CD4-positive, alpha-beta T cell treated with Interleukin-15 for 4 hours (primary cell): ENCODE data around the gene PIP5K1B.

ENCODE experiments used
- DNase-seq: peaks from one replicate; pipeline ENCODE4 v3.0.0-alpha.2; 2020; ENCODE audit warnings: low spot score

The PIP5K1B gene

GRCh38 chr9:68912561-68912960 is 207.5 kb downstream of the PIP5K1B start:
- DNase-seq: no peak

DNA sequence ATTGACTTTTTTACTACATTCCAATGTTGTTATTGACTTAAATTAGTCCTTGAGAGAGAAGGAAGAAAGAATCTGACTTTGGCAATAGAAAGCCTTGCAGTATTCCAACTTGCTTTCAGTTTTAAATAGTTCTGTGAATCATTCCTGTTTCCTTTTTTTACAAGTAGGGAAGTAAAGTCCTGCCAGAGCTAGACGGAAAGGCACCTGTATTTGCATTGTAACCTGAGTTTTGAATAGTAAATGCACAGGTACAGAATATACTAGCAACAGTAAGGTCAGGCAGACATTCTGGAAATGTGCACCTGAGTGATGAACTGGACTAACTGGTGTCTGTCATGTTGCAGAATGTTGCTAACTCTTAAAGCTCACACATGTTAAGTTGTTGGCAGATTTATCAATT is 208.0 kb downstream of the PIP5K1B start:
- no peak for DNase-seq

DNA sequence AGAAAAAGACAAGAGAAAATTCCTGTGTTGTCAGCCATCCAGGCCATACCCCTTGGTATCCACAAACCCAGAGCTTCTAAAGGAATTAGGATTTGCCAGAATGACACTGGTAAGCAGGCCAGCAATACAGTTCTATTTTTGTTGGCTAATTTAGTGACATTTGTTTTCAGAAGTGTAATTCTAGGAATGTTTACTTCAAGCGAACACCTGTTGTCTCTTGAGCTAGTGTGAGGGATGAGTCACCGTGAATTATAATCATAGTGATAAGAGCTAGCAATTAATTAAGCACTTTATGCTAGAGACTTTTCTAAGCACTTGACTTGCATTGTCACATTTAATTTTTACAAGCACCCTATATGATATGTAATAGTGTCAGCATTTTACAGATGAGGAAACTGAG is 209.7 kb downstream of the PIP5K1B start:
- DNase-seq: no peak

DNA sequence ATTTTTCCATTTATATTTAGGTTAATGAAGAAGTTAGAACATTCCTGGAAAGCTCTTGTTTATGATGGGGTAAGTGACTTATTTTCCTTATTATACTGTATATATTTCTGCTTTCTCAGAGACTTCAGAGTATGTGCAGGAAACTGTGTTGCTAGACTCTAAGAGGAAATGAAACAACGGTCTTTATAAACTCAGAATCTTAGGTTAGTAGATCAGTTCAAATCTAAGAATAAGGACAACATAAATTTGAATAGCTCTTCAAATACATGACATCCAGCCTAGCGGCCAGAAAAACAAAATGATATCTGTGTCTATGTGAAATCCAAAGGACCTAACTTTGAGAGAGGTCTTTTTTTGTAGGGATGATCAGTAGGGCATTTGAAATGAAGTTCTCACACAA is 214.6 kb downstream of the PIP5K1B start:
- no peak for DNase-seq

DNA sequence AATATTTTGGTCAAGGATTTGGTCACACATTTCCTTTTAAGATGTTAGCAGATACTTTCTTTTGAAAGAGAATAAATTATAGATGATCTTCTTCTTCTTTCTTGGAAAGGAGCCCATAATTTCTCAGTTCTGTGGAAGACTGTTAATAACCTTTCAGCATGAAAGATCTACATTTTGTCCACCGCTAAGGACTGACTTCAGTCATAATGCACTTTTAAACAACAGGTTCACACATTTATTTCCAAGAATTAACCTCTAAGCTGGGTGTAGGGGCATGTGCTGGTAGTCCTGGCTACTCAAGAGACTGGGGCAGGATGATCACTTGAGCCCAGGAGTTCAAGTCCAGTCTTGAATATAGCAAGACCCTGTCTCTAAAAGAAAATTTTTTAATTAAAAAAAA is 215.9 kb downstream of the PIP5K1B start:
- no peak for DNase-seq

DNA sequence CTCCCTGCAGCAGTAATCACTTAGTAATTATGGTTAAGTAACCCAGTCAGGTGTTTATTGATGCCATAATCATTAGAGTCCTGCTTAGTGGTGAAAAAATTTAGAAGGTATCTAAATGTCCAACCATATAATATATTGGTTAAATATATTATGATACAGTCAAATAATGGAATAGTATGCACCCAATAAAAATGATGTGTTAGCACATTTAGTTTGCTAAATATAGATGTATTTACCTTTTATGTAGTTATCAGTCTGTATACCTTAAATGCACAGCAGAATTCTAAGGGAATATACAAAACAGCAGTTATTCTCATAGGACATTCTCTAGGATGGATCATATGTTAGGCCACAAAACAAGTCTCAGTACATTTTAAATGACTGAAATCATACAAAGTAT is 218.4 kb downstream of the PIP5K1B start:
- no peak for DNase-seq

GRCh38 chr9:68925175-68925574 is 220.1 kb downstream of the PIP5K1B start:
- no peak for DNase-seq

GRCh38 chr9:68927165-68927564 is 222.1 kb downstream of the PIP5K1B start:
- DNase-seq: no peak

GRCh38 chr9:68931821-68932220 is 226.8 kb downstream of the PIP5K1B start:
- no peak for DNase-seq

- no peak for DNase-seq
Observed at GRCh38 chr9:68932458-68932857, 227.4 kb downstream of the PIP5K1B start.

DNA sequence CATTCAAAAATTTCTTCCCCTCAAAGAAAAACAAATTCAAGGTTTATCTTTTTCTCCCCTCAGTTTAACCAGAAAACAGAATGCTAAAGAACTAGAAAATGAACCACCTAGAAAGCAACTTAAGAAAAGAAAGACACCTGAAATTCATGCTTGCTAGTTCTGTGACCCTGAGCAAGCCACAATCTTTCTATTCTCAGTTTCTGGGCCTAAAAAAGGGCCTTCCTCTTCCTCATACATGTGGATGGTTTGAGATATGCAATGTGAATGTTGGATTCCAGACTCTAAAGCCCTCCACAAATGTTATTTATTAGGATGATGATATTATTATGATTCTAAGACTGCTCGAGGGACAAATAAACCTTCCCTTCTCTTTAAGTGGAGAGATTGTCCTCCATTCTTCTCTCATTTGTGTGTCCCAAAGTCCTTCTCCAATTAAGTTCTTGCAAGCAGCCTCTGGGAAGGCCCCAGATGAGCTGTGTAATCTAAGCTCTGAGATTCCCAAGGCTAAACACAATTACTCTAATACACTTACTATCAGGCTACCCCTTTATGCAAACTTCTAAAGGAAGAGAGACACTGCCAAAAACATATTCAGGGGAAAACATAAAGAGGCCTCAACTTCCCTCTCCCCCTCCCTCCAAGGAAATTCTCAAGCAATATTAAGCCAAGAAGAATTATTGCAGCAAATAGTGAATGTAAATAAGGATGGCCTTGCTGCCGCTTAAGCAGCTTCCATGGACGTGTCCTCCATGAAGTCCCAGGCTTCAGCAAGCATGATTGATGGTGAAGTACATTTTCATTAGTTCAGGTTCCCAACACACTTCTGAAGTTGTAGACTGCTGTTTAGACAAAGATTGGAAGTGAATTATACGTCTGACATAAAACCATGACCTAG is 228.6 kb downstream of the PIP5K1B start:
- DNase-seq: no peak

- no peak for DNase-seq
Observed at GRCh38 chr9:68934329-68934644, 229.2 kb downstream of the PIP5K1B start.

DNA sequence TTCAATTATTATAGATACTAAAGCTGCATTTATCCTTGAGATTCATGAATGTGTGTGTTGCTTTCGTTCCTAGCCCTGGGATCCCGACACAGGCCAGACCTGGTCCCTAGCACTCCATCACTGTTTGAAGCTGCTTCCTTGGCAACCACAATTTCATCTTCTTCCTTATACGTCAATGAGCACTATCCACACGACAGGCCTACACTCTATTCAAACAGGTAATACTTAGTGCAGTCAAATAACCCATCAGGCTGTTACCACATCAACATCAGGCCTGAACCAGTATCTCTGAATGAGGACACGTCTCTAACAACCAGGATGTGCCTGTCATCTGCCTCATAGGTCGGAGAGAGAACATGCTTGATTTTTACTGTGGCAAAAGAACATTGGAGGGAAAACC is 235.5 kb downstream of the PIP5K1B start:
- DNase-seq: no peak

DNA sequence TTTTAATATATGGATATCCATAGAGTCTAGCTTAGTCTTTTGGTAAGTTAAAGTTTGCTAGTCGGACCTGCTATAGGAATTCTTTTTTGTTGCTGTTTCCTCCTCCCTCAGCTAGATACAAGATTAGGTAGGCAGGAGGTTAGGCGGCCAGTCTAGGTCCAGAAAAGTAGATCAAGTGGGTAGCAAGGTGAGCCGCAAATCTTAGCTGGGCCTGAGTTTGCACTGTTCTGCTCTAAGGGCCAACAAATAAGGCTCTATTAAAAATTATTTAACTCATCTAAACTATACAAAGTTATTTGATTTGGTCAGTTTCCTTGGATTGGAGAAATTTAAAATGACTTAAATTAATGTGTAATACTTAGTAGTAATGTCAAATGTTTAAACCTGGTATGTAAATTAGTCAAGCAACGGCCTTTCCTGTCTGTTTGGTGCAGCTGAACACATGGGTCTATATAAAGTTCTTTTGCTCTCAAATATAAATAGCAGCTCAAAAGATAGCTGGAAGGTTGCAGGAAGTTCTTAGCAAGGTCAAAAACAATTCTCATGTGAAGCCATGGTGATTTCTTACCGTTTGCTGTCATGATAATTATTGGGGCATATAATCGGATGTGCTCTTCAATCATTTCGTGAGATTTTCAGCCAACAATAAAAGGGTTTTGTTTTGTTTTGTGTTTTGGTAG is 236.9 kb downstream of the PIP5K1B start:
- no peak for DNase-seq

GRCh38 chr9:68942790-68943189 is 237.8 kb downstream of the PIP5K1B start:
- no peak for DNase-seq

GRCh38 chr9:68947015-68947414 is 242.0 kb downstream of the PIP5K1B start:
- DNase-seq: no peak

- no peak for DNase-seq
Observed at GRCh38 chr9:68947842-68948569, 243.0 kb downstream of the PIP5K1B start.

- DNase-seq: no peak
Observed at GRCh38 chr9:68949271-68950000, 244.4 kb downstream of the PIP5K1B start.

DNA sequence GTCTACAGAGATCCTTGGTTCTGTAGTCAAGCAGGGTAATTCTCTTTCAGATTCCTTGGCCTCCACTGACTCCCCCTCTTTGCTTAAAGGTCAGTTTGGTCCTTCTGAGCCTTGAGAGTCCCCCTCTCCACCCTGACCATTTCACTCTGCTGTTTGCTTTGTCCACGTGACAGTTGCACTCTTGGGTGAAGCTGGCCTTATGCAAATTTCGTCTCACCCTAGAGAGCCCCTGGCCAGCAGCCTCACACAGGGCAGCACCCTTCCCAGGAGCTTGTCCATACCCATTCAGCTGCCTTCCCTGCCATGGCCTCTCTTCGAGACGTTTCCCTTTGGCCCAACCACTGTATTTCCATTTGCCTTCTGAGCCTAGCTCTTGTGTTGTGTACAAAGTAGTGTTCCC is 245.1 kb downstream of the PIP5K1B start:
- no peak for DNase-seq

- no peak for DNase-seq
Observed at GRCh38 chr9:68950689-68951088, 245.6 kb downstream of the PIP5K1B start.

DNA sequence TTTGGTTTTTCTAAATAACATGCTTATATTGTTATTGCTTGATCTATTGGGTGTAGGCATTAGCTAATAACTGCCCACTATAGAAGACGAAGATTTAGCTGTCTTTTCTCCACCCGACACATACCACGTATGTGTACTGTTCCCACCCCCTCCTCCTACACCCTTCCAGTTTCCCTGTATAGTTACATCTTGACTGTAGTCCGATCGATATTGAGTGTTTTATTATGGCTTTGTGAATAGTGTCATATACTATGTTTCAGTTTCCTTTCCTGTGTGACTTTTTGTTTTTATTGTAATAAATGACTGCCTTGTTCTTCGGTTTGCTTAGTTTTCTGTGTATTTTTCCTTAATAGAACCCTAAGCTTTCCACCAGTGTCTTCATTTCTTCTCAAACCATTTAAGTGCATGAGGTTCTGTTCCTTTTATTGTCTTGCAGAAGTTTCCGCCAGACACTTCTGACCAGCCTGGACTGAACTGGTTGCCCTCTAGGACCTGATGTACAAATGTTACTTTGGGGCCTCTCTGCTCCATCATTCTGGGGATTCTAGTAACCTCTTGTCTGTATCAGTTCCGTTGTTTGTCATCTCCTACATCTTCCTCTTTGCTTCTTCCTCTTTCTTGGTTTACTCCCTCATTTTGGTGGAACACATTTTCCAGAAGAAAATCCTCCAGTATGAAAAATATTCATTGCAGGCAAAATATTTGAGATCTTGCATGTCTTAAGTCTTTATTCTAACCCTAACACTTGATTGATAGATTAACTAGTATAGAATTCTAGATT is 247.0 kb downstream of the PIP5K1B start:
- no peak for DNase-seq

- DNase-seq: no peak
Observed at GRCh38 chr9:68953771-68954170, 248.7 kb downstream of the PIP5K1B start.
